Measurements from ENCODE around the gene PRAMEF12. TPM values are rescaled to one million over a fixed set of nuclear protein-coding genes. Genes with fewer than 3 reads are reported as not detected.
"Not testable (repeated sequence)": the region's sequence is repeated elsewhere in the genome, so short reads cannot be mapped to it uniquely, and the experiment has no call there.

The PRAMEF12 gene
- total RNA-seq: not detected

GRCh38 chr1:12773438-12773837 is at the start of gene PRAMEF12:
TSS of gene PRAMEF12 (plus strand) at chr1:12773738. CDS start at chr1:12774868, 1,130 bp downstream.
- TF ChIP-seq CTCF (IDR thresholded peaks at IDR 0.05): no peak
- Histone ChIP-seq H3K36me3 (no peaks in the 10 kb centered on the region), H3K27ac (no peak within 1 kb of the TSS), H3K27me3 (replicated peaks; ENCODE audit: insufficient read depth) (no peaks in the 10 kb centered on the region), H3K9me3 (no peaks in the 10 kb centered on the region), H3K4me3 (no peak within 1 kb of the TSS), H3K4me1 (ENCODE audit: control insufficient read depth in 1 of 2, low read depth in 2 of 2) (no peaks in the 10 kb centered on the region)
- ATAC-seq (ENCODE audit: insufficient number of reproducible peaks, low FRiP score, low read depth) (no peak), DNase-seq (ENCODE audit: low spot score) (no peak)

- Histone ChIP-seq H3K36me3 (no peaks in the 10 kb centered on the region), H3K4me3 (no peak overlapping the region), H3K4me1 (ENCODE audit: control insufficient read depth in 1 of 2, low read depth in 2 of 2) (no peaks in the 10 kb centered on the region), H3K27ac (no peak overlapping the region), H3K9me3 (peaks cover 12% of the 10 kb centered on the region), H3K27me3 (replicated peaks; ENCODE audit: insufficient read depth) (no peaks in the 10 kb centered on the region)
- DNase-seq (ENCODE audit: low spot score) (no peak), ATAC-seq (ENCODE audit: insufficient number of reproducible peaks, low FRiP score, low read depth) (no peak)
- no peak for TF ChIP-seq CTCF (IDR thresholded peaks at IDR 0.05)
These were observed 45.1 kb upstream of the PRAMEF12 start for GRCh38 chr1:12728391-12728790.

- no peaks in the 10 kb centered on the region for H3K27me3 ChIP-seq (replicated peaks; ENCODE audit: insufficient read depth)
- H3K27ac ChIP-seq: no peak overlapping the region
- no peak for TF ChIP-seq CTCF (IDR thresholded peaks at IDR 0.05)
- H3K4me1 ChIP-seq (ENCODE audit: control insufficient read depth in 1 of 2, low read depth in 2 of 2): no peaks in the 10 kb centered on the region
- no peak for DNase-seq (ENCODE audit: low spot score)
- H3K9me3 ChIP-seq: peaks cover 12% of the 10 kb centered on the region
- H3K4me3 ChIP-seq: no peak overlapping the region
- ATAC-seq (ENCODE audit: insufficient number of reproducible peaks, low FRiP score, low read depth): no peak
- no peaks in the 10 kb centered on the region for H3K36me3 ChIP-seq
These were observed 43.4 kb upstream of the PRAMEF12 start for GRCh38 chr1:12730156-12730555.

- DNase-seq (ENCODE audit: low spot score); ATAC-seq (ENCODE audit: insufficient number of reproducible peaks, low FRiP score, low read depth); H3K4me3 ChIP-seq; H3K27ac ChIP-seq; H3K36me3 ChIP-seq; H3K27me3 ChIP-seq (replicated peaks; ENCODE audit: insufficient read depth); H3K4me1 ChIP-seq (ENCODE audit: control insufficient read depth in 1 of 2, low read depth in 2 of 2): not testable (repeated sequence)
- H3K9me3 ChIP-seq: peaks cover 12% of the 10 kb centered on the region
These were observed 42.5 kb upstream of the PRAMEF12 start for GRCh38 chr1:12731084-12731483.

GRCh38 chr1:12734651-12735050 is 38.9 kb upstream of the PRAMEF12 start:
- Histone ChIP-seq H3K27me3 (replicated peaks; ENCODE audit: insufficient read depth) (no peaks in the 10 kb centered on the region), H3K36me3 (no peaks in the 10 kb centered on the region), H3K9me3 (peaks cover 9% of the 10 kb centered on the region), H3K27ac (no peak overlapping the region), H3K4me3 (no peak overlapping the region), H3K4me1 (ENCODE audit: control insufficient read depth in 1 of 2, low read depth in 2 of 2) (no peaks in the 10 kb centered on the region)
- DNase-seq (ENCODE audit: low spot score) (no peak), ATAC-seq (ENCODE audit: insufficient number of reproducible peaks, low FRiP score, low read depth) (no peak)
- no peak for TF ChIP-seq CTCF (IDR thresholded peaks at IDR 0.05)

GRCh38 chr1:12738934-12739333 is 34.6 kb upstream of the PRAMEF12 start:
- DNase-seq (ENCODE audit: low spot score): no peak
- Histone ChIP-seq H3K4me3 (no peak overlapping the region), H3K9me3 (no peaks in the 10 kb centered on the region), H3K36me3 (no peaks in the 10 kb centered on the region), H3K27ac (no peak overlapping the region), H3K27me3 (replicated peaks; ENCODE audit: insufficient read depth) (no peaks in the 10 kb centered on the region), H3K4me1 (ENCODE audit: control insufficient read depth in 1 of 2, low read depth in 2 of 2) (no peaks in the 10 kb centered on the region)
- no peak for ATAC-seq (ENCODE audit: insufficient number of reproducible peaks, low FRiP score, low read depth)
- no peak for TF ChIP-seq CTCF (IDR thresholded peaks at IDR 0.05)
